Retina (tissue), 1 donor: ENCODE measurements around the gene OR2A2.

Experiments
- DNase-seq: peaks from one replicate; pipeline ENCODE4 v3.0.0-alpha.2; 2016

Gene OR2A2

DNA sequence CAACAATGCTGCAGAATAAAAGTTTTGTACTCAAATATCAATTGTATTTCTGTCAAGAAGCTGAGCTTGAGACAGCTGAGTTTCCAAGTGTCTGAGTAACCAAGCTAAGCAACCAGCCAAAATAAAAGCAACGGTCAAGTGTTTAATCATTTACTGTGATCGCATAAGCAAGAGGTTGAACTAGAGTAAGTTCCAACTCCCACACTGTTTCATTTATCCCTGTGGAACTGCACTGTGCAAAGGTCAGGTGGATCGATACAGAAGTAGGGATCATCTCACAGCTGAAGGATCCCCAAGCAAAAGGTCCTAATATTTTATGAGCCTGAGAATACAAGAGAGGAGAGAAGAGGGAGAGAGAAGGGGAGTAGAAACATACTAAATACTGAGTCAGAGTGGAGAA is 35.0 kb downstream of the OR2A2 start:
- no peak for DNase-seq

GRCh38 chr7:144148224-144148827 is 38.9 kb downstream of the OR2A2 start:
- no peak for DNase-seq

DNA sequence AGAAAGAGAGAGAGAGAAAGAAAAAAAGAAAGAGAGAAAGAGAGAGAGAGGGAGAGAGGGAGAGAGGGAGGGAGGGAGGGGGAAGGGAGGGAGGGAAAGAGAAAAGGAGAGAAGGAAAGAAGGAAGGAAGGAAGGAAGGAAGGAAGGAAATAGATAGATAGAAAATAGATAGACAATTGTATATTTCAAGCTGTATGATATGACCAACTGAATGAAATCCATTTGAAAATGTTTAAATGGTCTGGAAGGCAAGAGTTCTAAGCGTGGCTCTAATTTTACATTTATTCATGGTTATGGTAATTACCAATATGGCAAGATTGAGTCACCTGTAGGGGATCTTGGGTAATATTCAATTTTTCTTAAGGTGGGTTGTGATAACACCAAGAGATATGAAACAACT is 49.5 kb downstream of the OR2A2 start:
- DNase-seq, result no peak
